Skeletal muscle satellite cell (primary cell): ENCODE results near the gene SPATA6.
"Not testable (repeated sequence)": the region's sequence is repeated elsewhere in the genome, so short reads cannot be mapped to it uniquely, and the experiment has no call there.

Experiments used
- H3K27me3 ChIP-seq: 2 replicates; pipeline ENCODE4 v1.7.0; 2013; ENCODE audit warnings: low read length; ENCODE audit not compliant: control insufficient read depth, insufficient read depth
- H3K36me3 ChIP-seq: 2 replicates; pipeline ENCODE4 v1.7.0; 2013; ENCODE audit warnings: mild to moderate bottlenecking, control low read depth, low read length; ENCODE audit not compliant: insufficient read depth
- H3K4me1 ChIP-seq: 2 replicates; pipeline ENCODE4 v1.7.0; 2013; ENCODE audit warnings: low read length; ENCODE audit not compliant: control insufficient read depth, insufficient read depth
- H3K4me2 ChIP-seq: 2 replicates; pipeline ENCODE4 v1.7.0; 2013; ENCODE audit warnings: mild to moderate bottlenecking, low read length
- H3K4me3 ChIP-seq: 2 replicates; pipeline ENCODE4 v1.7.0; 2013; ENCODE audit warnings: low read length
- H3K9ac ChIP-seq: 2 replicates; pipeline ENCODE4 v1.7.0; 2013; ENCODE audit warnings: mild to moderate bottlenecking, low read depth, low read length, moderate library complexity
- H3K9me3 ChIP-seq: replicated peaks from 2 replicates; pipeline ENCODE4 v1.7.0; 2013; ENCODE audit warnings: mild to moderate bottlenecking, control low read depth, low read length

SPATA6 gene

DNA sequence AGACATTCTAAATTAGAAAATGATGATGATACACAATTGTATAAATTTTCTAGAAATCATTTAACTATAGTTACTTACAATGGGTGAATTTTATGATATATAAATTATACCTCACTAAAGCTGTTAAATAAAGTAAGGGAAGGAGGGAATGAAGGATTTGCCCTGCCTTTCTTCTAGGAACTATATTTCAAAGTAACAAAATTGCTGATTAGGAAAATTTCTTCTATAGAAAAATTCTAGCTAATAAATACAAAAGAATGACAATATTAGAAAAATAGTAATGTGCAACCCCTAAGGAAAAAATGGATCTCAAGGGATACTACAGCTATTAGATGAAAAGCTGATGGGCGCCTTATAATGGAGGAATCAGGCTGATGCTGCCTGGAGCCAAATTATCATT lies 23.1 kb downstream of the SPATA6 start:
- Histone ChIP-seq H3K36me3 (no peaks in the 10 kb centered on the region), H3K4me2 (no peak overlapping the region), H3K9me3 (no peaks in the 10 kb centered on the region), H3K4me1 (no peaks in the 10 kb centered on the region), H3K27me3 (no peaks in the 10 kb centered on the region), H3K9ac (no peak overlapping the region), H3K4me3 (no peak overlapping the region)

DNA sequence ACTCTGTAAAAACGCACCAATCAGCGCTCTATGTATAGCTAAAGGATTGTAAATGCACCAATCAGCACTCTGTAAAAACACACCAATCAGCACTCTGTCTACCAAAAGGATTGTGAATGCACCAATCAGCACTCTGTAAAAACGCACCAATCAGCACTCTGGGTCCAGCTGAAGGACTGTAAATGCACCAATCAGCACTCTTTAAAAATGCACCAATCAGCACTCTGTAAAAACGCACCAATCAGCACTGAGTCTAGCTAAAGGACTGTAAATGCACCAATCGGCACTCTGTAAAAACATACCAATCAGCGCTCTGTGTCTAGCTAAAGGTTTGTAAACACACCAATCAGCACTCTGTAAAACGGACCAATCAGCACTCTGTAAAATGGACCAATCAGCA lies 27.8 kb downstream of the SPATA6 start:
- H3K9ac ChIP-seq, H3K36me3 ChIP-seq, H3K9me3 ChIP-seq, H3K27me3 ChIP-seq, H3K4me3 ChIP-seq, H3K4me2 ChIP-seq, H3K4me1 ChIP-seq: not testable (repeated sequence)

DNA sequence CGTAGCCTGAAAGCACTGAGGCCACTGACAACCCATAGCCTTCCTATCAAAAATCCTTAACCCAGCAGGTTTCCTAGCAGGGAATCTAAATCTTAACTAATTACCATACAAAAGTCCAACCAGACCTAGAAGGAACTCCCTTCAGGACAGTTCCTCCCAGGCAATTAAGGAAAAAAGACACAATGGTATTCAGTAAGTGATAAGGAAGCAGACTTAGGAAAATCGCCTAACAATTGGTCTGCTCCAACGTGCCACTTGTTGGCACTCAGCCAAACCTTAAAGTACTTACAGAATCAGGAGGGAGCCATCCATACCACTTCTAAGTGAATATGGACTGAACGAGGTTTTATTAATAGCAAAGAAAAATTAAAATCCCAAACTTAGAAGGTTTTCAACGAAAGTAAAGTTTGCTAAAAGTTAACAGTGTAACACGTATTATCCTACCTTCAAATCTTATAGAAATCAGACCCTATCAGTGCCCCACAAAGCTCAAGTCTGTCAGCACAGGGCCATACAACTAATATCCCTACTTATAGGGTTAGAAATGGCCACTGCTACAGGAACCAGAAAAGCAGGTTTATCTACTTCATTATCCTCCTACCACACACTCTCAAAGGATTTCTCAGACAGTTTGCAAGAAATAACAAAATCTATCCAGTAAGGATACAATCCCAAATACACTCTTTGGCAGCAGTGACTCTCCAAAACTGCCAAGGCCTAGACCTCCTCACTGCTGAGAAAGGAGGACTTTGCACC lies 29.0 kb downstream of the SPATA6 start:
- H3K4me1 ChIP-seq = no peaks in the 10 kb centered on the region
- H3K27me3 ChIP-seq = no peaks in the 10 kb centered on the region
- no peaks in the 10 kb centered on the region for H3K36me3 ChIP-seq
- H3K9ac ChIP-seq = no peak overlapping the region
- H3K4me2 ChIP-seq = no peak overlapping the region
- H3K9me3 ChIP-seq = no peaks in the 10 kb centered on the region
- H3K4me3 ChIP-seq = no peak overlapping the region

DNA sequence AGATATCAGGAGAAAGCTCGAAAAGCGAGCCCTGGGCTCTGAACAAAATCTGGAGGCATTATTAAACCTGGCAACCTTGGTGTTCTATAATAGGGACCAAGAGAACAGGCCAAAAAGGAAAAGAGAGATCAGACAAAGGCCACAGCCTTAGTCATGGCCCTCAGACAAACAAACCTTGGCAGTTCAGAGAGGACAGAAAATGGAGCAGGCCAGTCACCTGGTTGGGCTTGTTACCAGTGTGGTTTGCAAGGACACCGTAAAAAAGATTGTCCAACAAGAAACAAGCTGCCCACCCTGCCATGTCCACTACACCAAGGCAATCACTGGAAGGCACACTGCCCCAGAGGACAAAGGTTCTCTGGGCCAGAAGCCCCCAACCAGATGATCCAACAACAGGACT lies 31.2 kb downstream of the SPATA6 start:
- H3K4me3 ChIP-seq, H3K9ac ChIP-seq, H3K36me3 ChIP-seq, H3K4me2 ChIP-seq, H3K9me3 ChIP-seq, H3K4me1 ChIP-seq, H3K27me3 ChIP-seq: not testable (repeated sequence)

DNA sequence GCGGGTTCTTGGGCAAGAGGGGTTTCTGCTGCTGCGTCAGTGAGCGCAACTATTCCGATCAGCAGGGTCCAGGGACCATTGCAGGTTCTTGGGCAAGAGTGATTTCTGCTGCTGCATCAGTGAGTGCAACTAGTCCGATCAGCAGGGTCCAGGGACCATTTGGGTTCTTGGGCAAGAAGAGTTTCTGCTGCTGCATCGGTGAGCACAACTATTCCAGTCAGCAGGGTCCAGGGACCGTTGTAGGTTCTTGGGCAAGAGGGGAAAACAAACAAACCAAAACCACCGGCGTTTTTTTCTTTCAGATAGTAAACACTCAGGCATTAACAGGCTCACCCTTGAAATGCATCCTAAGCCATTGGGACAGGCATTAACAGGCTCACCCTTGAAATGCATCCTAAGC lies 32.6 kb downstream of the SPATA6 start:
- H3K4me3 ChIP-seq = no peak overlapping the region
- H3K27me3 ChIP-seq = no peaks in the 10 kb centered on the region
- no peak overlapping the region for H3K4me2 ChIP-seq
- no peaks in the 10 kb centered on the region for H3K36me3 ChIP-seq
- H3K4me1 ChIP-seq = no peaks in the 10 kb centered on the region
- no peaks in the 10 kb centered on the region for H3K9me3 ChIP-seq
- no peak overlapping the region for H3K9ac ChIP-seq

DNA sequence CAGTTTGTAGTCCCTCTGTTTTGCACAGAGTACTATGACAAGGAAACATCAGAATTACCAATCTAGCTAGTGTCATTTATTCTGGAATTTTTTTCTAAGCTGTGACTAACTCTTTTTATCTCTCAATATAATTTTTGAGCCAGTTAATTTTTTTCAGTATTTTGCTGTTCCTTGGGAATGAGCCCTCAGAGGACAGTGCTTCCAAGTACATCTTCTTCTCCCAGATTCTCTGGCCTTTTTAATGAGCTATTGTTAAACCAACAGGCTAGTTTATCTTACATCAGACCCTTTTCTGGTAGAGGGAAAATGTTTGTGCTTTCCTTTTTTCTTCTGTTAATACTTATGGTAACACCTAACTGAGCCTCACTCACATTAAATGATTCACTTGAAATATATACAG lies 34.6 kb downstream of the SPATA6 start:
- H3K36me3 ChIP-seq, H3K9ac ChIP-seq, H3K4me2 ChIP-seq, H3K27me3 ChIP-seq, H3K4me1 ChIP-seq, H3K4me3 ChIP-seq, H3K9me3 ChIP-seq: not testable (repeated sequence)

DNA sequence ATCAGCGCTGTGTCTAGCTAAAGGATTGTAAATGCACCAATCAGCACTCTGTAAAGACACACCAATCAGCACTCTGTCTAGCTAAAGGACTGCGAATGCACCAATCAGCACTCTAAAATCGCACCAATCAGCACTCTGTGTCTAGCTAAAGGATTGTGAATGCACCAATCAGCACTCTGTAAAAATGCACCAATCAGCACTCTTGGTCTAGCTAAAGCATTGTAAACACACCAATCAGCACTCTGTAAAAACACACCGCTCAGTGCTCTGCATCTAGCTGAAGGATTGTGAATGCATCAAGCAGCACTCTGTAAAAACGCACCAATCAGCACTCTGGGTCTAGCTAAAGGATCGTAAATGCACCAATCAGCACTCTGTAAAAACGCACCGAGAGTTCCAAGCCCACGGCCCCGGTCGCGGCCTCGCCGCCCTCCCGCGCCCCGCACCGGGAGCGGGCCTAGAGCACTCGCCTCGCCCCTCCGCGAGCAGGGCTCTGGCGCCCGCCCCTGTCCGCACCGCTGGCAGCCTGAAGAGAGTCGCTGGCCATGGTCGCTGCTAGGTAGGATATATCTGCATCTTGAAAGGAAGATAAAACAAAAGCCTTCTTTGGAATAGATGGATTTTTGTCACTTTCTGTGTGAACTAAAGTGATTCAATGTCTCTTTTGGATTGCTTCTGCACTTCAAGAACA lies 36.5 kb downstream of the SPATA6 start:
- H3K4me1 ChIP-seq, H3K36me3 ChIP-seq, H3K9ac ChIP-seq, H3K4me2 ChIP-seq, H3K27me3 ChIP-seq, H3K9me3 ChIP-seq, H3K4me3 ChIP-seq: not testable (repeated sequence)

DNA sequence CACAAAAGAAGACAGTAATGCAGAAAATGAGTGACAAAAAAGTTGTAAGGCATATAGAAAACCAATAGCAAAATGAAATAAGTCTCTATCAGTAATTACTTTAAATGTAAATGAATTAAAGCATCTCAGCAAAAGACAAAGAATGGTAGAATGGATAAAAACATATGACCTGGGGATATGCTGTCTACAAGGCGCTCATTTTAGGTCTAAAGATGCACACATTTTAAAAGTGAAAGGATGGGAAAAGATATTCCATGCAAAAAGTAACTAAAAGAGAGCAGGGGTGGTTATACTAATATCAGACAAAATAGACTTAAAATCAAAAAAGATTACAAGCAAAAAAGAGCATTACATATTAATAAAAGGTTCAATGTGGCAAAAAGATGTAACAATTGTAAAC lies 41.2 kb downstream of the SPATA6 start:
- Histone ChIP-seq H3K36me3 (no peaks in the 10 kb centered on the region), H3K4me3 (no peak overlapping the region), H3K4me2 (no peak overlapping the region), H3K4me1 (peaks cover 6% of the 10 kb centered on the region), H3K9ac (no peak overlapping the region), H3K27me3 (no peaks in the 10 kb centered on the region), H3K9me3 (no peaks in the 10 kb centered on the region)

DNA sequence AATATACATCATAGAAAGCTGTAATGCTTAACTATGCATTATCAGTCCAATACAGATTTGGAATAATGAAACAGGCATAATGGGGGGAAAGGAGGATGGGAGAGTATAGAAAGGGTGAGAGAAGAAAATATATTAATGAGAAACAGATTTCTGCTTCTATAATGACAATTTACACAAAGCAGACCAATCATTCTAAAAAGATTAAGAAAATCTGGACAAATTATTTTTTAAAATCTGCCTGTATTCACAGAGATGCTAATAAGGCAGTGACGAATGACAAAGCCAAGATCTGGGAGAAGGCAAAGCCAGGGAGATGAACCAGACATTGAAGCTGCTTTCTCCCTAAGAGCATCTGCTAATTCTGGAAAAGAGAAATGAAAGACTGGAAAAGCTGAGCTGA lies 50.0 kb downstream of the SPATA6 start:
- H3K27me3 ChIP-seq = no peaks in the 10 kb centered on the region
- H3K9me3 ChIP-seq = no peaks in the 10 kb centered on the region
- H3K36me3 ChIP-seq = no peaks in the 10 kb centered on the region
- no peaks in the 10 kb centered on the region for H3K4me1 ChIP-seq
- H3K9ac ChIP-seq = no peak overlapping the region
- H3K4me3 ChIP-seq = no peak overlapping the region
- no peak overlapping the region for H3K4me2 ChIP-seq

DNA sequence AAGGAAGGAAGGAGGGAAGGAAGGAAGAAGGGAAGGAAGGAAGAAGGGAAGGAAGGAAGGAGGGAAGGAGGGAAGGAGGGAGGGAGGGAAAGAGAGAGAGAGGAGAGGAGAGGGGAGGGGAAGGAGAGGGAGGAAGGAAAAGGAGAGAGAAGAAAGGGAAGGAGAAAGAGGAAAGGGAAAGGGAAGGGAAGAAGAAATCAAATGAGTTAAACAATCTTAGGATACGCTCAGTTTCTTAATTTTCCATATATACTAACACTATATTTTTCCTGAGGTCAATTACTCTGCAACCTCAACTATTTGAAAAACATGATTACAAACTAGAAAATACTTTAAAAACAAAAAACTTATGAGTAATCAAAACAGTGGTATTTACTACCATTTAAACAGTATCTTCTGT lies 53.3 kb downstream of the SPATA6 start:
- Histone ChIP-seq H3K4me1 (no peaks in the 10 kb centered on the region), H3K4me2 (no peak overlapping the region), H3K27me3 (no peaks in the 10 kb centered on the region), H3K9ac (no peak overlapping the region), H3K9me3 (no peaks in the 10 kb centered on the region), H3K4me3 (no peak overlapping the region), H3K36me3 (no peaks in the 10 kb centered on the region)

DNA sequence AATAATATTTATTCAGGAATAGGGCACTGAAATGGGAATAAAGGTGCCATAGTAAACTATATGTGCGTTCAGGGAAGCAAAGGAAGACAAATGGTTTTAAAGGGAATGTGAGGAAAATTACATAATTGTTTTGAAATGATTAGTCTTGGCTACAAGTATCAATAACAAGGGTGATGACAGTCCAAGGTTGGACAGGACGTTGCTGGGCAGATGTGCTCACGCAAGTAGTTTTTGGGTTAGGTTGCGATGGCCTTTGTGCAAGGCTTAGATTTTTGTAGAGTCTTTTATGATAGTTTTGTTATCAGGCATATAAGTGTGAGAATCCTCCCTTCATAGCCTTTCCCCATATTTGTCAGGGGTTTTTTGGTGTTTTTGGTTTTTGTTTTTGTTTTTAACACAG lies 57.0 kb downstream of the SPATA6 start:
- Histone ChIP-seq H3K4me1 (no peaks in the 10 kb centered on the region), H3K36me3 (no peaks in the 10 kb centered on the region), H3K4me3 (no peak overlapping the region), H3K9ac (no peak overlapping the region), H3K9me3 (no peaks in the 10 kb centered on the region), H3K4me2 (no peak overlapping the region), H3K27me3 (no peaks in the 10 kb centered on the region)

DNA sequence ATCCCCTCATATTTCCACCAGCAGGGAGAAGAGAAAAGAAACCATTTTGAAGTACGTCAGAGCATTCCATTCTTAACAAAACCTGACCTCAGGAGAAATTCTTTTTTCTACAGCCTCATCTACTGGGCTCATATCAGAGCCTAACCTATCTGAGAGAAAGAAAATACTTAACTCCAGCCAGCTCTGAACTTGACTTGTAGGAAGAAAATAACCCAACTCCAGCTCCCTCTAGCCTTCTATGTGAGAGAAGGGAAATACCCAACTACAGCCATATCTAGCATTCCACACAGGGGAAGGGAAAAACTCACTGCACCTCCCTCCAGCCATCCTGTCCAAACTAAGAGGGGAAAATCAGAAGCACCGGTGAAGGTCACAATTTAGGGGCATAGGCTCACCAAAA lies 57.7 kb downstream of the SPATA6 start:
- Histone ChIP-seq H3K27me3 (no peaks in the 10 kb centered on the region), H3K9me3 (no peaks in the 10 kb centered on the region), H3K9ac (no peak overlapping the region), H3K4me2 (no peak overlapping the region), H3K4me1 (no peaks in the 10 kb centered on the region), H3K4me3 (no peak overlapping the region), H3K36me3 (no peaks in the 10 kb centered on the region)
